ENCODE measurements around the gene HECW1. TPM values are rescaled to one million over a fixed set of nuclear protein-coding genes. Genes with fewer than 3 reads are reported as not detected.

Gene HECW1
- total and polyA plus RNA-seq, 2 of the 8 experiments (the other 6 are each of a cell fraction or from before 2014, with no cell fraction given) = 2.9 to 12.7 TPM

DNA sequence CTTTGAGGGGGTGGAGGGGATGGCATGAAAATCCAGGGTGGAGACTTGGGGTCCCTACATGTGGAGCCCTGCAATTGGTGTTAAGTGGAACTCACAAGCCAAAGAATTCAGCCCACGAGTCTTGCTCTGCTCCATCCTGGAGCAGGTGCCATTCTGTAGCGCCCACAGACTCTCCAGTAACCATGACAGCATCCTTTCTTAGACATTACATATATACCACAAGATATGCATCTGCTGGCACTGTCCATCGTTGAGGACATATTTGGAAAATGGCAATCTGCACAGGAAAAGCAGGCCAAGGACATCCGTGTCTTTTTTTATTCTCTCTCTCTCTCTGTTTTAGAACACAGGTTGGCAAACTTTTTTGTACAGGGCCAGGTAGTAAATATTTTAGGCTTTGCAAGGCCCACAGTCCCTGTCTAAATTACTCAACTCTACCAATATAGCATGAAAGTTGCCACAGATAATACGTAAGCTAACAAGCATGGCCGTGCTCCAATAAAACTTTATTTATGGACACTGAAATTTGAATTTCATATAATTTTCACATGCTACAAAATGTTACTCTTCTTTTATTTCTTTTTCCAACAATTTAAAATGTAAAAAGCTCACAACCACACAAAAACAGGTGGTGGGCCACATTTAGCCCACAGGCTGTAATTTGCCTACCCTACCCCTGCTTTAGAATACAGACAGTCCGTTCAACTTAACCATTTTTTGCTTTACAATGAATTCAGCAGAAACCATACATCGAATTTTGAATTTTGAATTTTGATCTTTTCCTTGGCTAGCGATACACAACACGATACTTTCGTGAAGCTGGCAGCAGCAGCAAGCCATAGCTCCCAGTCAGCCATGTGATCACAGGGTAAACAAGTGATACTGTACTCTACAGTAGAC lies 329.0 kb downstream of the HECW1 start (continued):
- no peak for TF ChIP-seq BCL11A (IDR thresholded peaks at IDR 0.05; ENCODE audit: low read depth in 2 of 2, low read length in 2 of 2)
- TF ChIP-seq, protein P1, sequence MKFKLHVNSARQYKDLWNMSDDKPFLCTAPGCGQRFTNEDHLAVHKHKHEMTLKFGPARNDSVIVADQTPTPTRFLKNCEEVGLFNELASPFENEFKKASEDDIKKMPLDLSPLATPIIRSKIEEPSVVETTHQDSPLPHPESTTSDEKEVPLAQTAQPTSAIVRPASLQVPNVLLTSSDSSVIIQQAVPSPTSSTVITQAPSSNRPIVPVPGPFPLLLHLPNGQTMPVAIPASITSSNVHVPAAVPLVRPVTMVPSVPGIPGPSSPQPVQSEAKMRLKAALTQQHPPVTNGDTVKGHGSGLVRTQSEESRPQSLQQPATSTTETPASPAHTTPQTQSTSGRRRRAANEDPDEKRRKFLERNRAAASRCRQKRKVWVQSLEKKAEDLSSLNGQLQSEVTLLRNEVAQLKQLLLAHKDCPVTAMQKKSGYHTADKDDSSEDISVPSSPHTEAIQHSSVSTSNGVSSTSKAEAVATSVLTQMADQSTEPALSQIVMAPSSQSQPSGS (IDR thresholded peaks at IDR 0.05; ENCODE audit: low read length) = no peak
- TF ChIP-seq BACH1 (IDR thresholded peaks at IDR 0.05; ENCODE audit: low read length) = no peak
- TF ChIP-seq, protein P2, sequence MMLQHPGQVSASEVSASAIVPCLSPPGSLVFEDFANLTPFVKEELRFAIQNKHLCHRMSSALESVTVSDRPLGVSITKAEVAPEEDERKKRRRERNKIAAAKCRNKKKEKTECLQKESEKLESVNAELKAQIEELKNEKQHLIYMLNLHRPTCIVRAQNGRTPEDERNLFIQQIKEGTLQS (IDR thresholded peaks at IDR 0.05; ENCODE audit: insufficient read depth, low read depth, low read length) = no peak
- TF ChIP-seq, protein P3, sequence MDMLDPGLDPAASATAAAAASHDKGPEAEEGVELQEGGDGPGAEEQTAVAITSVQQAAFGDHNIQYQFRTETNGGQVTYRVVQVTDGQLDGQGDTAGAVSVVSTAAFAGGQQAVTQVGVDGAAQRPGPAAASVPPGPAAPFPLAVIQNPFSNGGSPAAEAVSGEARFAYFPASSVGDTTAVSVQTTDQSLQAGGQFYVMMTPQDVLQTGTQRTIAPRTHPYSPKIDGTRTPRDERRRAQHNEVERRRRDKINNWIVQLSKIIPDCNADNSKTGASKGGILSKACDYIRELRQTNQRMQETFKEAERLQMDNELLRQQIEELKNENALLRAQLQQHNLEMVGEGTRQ (IDR thresholded peaks at IDR 0.05; ENCODE audit: low read length) = no peak
- TF ChIP-seq CTBP2 (IDR thresholded peaks at IDR 0.05; ENCODE audit: borderline replicate concordance, insufficient read depth, insufficient read length, low read length) = no peak
- TF ChIP-seq PHF8 (conservative IDR thresholded peaks at IDR 0.05; ENCODE audit: low read depth, low read length) = no peak
- TF ChIP-seq CHD1 (IDR thresholded peaks at IDR 0.05; ENCODE audit: low read depth, low read length) = no peak
- TF ChIP-seq KDM5A (IDR thresholded peaks at IDR 0.05; ENCODE audit: low read length) = no peak
- no peak for TF ChIP-seq SIX5 (IDR thresholded peaks at IDR 0.05; ENCODE audit: low read depth, low read length)

Data from H1 (cell line).